Measurements from ENCODE around the gene GALNT12.

The GALNT12 gene

GRCh38 chr9:98861781-98862504 lies 54.5 kb downstream of the GALNT12 start:
- DNase-seq (ENCODE audit: low spot score): no peak

GRCh38 chr9:98862936-98863335 lies 55.5 kb downstream of the GALNT12 start:
- DNase-seq (ENCODE audit: low spot score): no peak

DNA sequence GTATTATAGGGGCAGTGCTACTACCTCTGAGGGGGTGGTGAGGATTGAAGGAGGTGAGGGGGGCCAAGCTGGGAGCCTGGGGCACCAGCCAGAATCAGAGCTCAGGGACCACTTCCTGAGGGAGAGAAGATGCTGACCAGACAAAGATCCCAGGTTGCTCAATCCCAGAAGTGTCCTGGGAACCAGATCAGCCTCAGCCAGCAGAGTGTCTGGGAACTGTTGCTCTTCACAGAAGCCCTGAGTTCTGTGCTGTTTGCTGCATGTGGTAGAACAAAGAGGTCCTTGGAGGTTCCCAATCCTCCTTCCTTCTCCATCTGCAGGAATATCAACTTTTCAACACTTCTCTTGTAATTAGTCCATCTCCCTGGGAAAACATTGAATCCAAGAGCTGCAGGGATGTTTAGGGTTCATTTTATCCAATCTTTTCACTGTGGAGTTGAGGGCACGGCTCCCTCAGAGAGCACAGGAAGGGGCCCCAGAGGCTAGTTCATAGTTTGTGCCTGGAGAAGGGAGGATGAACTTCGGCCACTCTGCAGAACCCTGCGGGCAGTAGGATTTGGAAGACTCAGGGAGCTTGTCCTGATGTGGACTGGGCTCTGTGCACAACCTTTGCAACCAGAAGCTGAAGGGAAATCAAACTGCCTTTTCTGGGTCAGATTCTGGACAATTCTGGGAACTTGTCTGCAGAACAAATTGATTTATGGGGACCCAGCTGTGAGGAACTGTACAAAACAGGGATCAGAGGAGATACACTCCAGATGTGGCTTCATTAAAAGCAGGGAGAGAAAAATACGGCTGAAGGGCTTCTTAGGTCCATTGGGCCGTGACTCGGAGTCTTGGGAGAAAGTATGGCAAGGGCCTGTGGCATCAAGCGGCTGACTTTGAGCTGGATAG lies 57.1 kb downstream of the GALNT12 start:
- no peak for DNase-seq (ENCODE audit: low spot score)

DNA sequence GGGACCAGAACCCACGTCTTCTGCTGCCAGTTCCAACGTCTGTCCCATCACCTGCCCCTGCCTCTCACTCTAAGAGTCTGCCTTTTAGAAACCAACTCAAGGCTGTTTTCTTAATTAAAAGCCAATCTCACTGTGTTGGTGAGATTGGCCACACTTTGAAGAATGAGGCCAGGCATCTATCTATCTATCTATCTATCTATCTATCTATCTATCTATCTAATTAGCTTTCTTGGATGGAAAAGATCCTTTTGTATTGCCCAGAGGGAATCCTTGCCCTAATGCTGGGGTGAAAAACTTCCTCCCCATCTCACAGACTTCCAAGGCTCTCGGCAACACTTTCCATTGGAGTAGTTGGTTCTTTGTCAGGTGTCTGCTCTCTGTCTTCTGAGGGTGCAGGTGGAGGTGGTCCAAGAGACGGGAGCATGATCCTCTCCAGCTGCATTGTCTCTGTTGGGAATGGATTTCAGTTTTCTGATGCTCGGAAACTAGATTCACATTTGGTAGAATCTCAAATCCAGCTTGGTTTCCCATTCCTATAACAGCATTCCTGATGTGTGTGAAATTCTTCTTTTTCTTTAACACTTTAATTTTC lies 57.9 kb downstream of the GALNT12 start:
- no peak for DNase-seq (ENCODE audit: low spot score)

DNA sequence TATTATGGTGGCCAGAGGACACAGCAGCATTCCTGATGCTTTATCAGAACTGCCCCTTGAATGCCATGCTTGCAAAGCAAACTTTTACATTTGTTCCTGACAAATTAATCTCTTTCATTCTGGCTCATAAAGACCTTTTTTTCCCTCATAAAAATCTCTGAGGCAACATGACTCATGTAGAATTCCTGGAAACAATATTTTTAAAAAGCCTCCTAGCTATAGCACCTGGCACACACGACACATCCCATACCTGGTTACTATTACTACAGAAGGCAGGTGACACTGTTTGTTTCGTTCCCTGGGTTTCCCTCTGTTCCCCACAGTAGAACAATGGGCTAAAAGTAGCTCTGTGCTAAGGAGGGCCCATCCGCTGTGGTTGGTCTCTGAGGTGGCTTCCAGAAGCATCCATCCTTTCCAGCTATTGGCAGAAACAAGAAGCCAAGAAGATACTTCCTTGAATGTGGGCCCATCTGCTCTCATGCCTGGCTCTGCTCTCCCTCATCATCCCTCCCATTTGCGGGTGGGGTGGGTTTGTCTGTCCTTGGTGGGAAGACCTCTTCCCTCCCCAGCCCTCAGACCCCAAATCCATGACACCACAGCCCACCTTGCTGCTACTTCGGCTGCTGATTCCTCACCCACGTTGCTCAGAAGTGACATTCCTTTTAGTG lies 59.1 kb downstream of the GALNT12 start:
- DNase-seq (ENCODE audit: low spot score): no peak

- DNase-seq (ENCODE audit: low spot score): no peak
Observed at GRCh38 chr9:98867103-98867428, 59.6 kb downstream of the GALNT12 start.

GRCh38 chr9:98867429-98868168 lies 60.1 kb downstream of the GALNT12 start:
- no peak for DNase-seq (ENCODE audit: low spot score)

DNA sequence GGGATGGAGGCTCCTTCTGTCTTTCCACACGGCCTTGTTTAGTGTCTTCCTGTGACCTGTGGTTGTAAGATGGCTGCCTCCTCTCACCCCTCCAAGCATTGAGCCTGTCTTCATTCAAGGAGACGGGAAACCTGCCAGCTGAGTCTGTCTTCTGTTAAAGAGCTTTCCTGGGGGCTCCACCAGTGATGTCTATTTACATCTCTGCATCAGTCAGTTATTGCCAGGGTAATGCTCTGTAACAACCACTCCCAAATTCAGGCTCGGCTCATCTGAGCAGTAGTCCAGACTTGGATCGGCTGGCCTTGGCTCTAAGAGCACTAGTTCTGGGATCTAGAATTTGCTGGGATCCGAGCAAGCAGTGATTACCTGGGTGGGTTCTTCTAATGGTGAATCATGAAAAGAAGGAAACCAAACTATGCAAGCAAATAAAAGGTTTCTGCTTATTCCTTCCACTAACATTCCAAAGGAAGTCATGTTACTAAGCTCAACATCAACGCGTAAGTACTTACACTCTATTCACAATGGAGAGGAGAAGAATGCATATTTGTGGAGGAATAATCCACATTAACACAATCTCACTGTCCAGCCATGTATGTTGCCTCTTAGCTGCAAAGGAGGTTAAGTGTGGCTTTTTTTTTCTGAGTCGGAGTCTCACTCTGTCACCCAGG lies 61.7 kb downstream of the GALNT12 start:
- no peak for DNase-seq (ENCODE audit: low spot score)

GRCh38 chr9:98869866-98870265 lies 62.4 kb downstream of the GALNT12 start:
- no peak for DNase-seq (ENCODE audit: low spot score)

- no peak for DNase-seq (ENCODE audit: low spot score)
Observed at GRCh38 chr9:98870782-98871557, 63.5 kb downstream of the GALNT12 start.

- no peak for DNase-seq (ENCODE audit: low spot score)
Observed at GRCh38 chr9:98871558-98872065, 64.1 kb downstream of the GALNT12 start.

GRCh38 chr9:98873526-98873925 lies 66.1 kb downstream of the GALNT12 start:
- no peak for DNase-seq (ENCODE audit: low spot score)

GRCh38 chr9:98873951-98874371 lies 66.5 kb downstream of the GALNT12 start:
- DNase-seq (ENCODE audit: low spot score): no peak

DNA sequence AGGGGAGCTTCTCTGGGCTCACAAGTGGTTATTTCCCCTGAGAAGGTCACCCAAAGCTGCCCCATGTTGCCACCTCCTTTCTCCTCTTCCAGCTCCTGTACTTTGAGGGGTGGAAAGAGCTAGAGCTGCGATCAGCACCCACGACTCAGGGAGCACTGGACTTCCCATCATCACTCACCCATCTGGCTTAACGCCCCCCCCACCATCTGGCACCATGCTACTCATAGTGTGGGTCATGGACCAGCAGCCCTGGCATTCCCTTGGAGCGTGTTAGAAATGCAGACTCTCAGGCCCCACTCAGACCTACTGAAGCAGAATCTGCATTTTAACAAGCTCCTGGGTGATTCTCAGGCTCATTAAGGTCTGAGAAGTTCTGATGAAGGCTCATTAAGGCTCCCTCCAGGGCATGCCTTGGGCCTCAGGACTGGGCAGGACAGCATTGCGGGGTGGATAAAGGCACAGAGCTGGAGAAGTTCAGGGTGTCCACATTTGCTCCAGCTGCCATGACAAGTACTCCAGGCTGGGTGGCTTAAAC lies 67.3 kb downstream of the GALNT12 start:
- DNase-seq (ENCODE audit: low spot score): no peak

- DNase-seq (ENCODE audit: low spot score): no peak
Observed at GRCh38 chr9:98875536-98875935, 68.1 kb downstream of the GALNT12 start.

DNA sequence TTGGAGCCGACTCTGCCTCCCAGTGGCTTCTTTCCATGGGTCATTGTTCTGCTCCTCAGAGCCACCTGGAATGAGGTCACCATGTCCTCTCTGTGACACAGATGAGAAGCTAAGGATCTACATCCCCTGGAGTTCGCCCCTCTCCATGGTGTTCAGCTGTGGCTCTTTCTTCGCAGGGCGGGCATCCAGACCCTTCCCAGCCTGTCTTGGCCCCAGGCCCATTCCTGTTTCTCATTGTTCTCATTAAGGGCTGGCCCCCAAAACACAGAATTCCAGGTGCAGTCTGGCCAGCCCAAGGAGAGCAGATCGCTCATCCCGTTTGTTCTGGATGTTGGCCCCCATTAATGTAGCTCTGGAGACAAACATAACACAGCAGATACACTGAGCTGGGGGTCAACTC lies 69.8 kb downstream of the GALNT12 start:
- DNase-seq (ENCODE audit: low spot score): no peak

- no peak for DNase-seq (ENCODE audit: low spot score)
Observed at GRCh38 chr9:98879094-98879962, 71.9 kb downstream of the GALNT12 start.

DNA sequence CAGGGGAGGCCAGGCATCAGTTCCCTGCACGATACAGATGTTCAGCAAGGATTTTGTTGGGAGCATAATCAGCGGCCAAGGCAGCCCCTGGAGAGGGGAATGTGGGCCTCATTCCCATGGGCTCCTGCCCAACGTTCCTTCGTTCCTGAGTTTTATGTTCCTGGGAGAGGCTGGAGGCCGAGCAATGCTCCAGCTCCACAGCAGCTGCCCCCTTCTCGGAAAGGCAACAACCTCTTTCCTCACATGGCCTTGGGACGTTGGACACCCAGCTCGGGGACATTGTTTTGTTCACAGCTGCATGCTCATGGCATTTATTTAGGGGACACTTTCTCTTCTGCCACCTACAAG lies 72.5 kb downstream of the GALNT12 start:
- DNase-seq (ENCODE audit: low spot score): no peak
